Prostate gland (tissue), 2 donors: ENCODE data around the gene FCSK. TPM values are rescaled to one million over a fixed set of nuclear protein-coding genes. Genes with fewer than 3 reads are reported as not detected.

Experiments
- DNase-seq: peaks from one replicate; pipeline ENCODE4 v3.0.0-alpha.2; 2019; ENCODE audit warnings: low spot score
- H3K27ac ChIP-seq, 2 donors: fragments of 200-600 bp; sonication (generic); 2 replicates each; pipeline ENCODE4 v1.5.1; 2017 to 2019
- H3K27me3 ChIP-seq: fragments of 200-600 bp; sonication (generic); replicated peaks from 2 replicates; pipeline ENCODE4 v1.5.1; 2019; ENCODE audit not compliant: insufficient read depth
- H3K36me3 ChIP-seq, 2 donors: fragments of 200-600 bp; sonication (generic); 1 replicate in 1 of 2; 2 replicates in 1 of 2; pipeline versions ENCODE4 v1.5.1 to v1.8.1; 2017 to 2019
- H3K4me1 ChIP-seq: fragments of 200-600 bp; sonication (generic); replicated peaks from 2 replicates; pipeline ENCODE4 v1.5.1; 2019
- H3K4me3 ChIP-seq, 2 donors: fragments of 200-600 bp; sonication (generic); 2 replicates each; pipeline ENCODE4 v1.5.1; 2017 to 2019
- H3K9me3 ChIP-seq: fragments of 200-600 bp; sonication (generic); 2 replicates; pipeline ENCODE4 v1.5.1; 2017
- POLR2A ChIP-seq: fragments of 450-650 bp; IDR thresholded peaks from one replicate; pipeline ENCODE4 v1.6.1; 2016; ENCODE audit warnings: antibody characterized with exemption, mild to moderate bottlenecking
- POLR2AphosphoS5 ChIP-seq: sonication (generic); formaldehyde crosslinking; IDR thresholded peaks from one replicate; pipeline ENCODE4 v1.6.1; 2017; ENCODE audit warnings: antibody characterized with exemption
- WGBS: methylation state at CpG from one replicate; pipeline ENCODE4 v1.1.5; 2018; 5-methylcytosine and 5-hydroxymethylcytosine counted together
- intact Hi-C: fragments of 100-400 bp; cut with DNase I; formaldehyde crosslinking; loops from one replicate; pipeline ENCODE4 v1.14.2; 2022
- total RNA-seq, 2 donors: library from RNA; depleted of rRNA; stranded (reverse); fragments of >200 nt; gene quantifications; one replicate each; pipeline ENCODE4 v1.1.0, GENCODE V29; 2016
- TF ChIP-seq, protein P1 (sequence below), 4 experiments: fragments of 200-600 bp in 2 of 4; fragments of 450-650 bp in 2 of 4; sonication (generic) in 2 of 4; IDR thresholded peaks; 1 replicate in 3 of 4; 2 replicates in 1 of 4; pipeline ENCODE4 v1.5.1; 2016 to 2019; ENCODE audit warnings: antibody characterized with exemption in 4 of 4, mild to moderate bottlenecking in 2 of 4, moderate library complexity in 2 of 4

FCSK gene
- total RNA-seq, 2 donors from 2014 or later: 23.0 to 33.1 TPM

DNA sequence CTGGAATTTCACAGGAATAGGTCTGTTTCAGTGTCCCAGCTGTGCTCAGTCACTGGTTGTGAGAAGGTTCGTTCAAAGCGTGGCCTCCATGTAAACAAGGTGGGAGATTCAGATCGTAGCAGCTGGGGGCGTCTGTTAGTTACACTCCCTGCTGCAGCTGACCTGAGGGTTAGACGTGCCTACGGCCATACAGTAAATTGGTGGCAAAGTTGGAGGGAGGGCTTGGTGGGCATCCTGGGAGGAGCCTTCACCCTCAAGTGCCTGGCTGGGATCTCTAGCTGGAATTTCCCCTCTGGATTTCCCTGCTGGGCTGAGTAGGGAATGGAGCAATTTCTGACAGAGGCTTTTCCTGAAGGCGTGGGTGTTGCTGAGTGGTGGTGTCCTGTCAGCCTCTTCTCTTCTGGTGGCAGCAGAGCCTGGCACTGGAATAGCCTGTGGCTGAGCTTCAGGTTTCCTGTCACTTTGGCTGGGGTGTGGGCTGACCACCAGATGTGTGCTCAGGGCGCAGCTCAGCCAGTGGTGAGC, 6.4 kb downstream of the FCSK start:
- TF ChIP-seq POLR2AphosphoS5 (no peak), POLR2A (no peak)
- TF ChIP-seq, protein P1, sequence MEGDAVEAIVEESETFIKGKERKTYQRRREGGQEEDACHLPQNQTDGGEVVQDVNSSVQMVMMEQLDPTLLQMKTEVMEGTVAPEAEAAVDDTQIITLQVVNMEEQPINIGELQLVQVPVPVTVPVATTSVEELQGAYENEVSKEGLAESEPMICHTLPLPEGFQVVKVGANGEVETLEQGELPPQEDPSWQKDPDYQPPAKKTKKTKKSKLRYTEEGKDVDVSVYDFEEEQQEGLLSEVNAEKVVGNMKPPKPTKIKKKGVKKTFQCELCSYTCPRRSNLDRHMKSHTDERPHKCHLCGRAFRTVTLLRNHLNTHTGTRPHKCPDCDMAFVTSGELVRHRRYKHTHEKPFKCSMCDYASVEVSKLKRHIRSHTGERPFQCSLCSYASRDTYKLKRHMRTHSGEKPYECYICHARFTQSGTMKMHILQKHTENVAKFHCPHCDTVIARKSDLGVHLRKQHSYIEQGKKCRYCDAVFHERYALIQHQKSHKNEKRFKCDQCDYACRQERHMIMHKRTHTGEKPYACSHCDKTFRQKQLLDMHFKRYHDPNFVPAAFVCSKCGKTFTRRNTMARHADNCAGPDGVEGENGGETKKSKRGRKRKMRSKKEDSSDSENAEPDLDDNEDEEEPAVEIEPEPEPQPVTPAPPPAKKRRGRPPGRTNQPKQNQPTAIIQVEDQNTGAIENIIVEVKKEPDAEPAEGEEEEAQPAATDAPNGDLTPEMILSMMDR (IDR thresholded peaks at IDR 0.05): no peak
- WGBS: 44% methylated on average over 8 of the region's 8 CpGs
- no peaks in the 10 kb centered on the region for H3K9me3 ChIP-seq
- H3K4me1 ChIP-seq: no peaks in the 10 kb centered on the region
- no peak overlapping the region for H3K27ac ChIP-seq
- H3K27me3 ChIP-seq: no peaks in the 10 kb centered on the region
- no peak for DNase-seq
- H3K4me3 ChIP-seq: no peak overlapping the region
- intact Hi-C loops: no loop called here
- H3K36me3 ChIP-seq: no peaks in the 10 kb centered on the region

DNA sequence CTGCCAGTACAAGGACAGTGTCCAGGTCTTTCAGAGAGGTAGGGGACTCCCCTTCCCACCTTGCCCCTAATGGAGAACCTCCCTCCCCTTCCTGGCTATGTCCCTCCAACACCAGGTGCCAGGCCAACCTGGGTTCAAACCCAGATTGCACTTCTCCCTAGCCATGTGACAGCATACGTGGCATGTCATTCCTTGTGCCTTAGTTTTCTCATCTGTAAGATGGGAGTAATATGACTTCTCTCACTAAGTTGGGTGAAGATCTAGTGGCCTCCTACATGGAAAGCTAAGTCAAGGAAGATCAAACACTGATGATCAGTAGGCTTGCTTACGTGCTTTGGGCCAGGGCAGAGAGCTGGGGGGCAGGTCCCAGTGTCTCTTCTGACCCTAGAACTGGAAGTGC, 8.8 kb downstream of the FCSK start:
- no peaks in the 10 kb centered on the region for H3K9me3 ChIP-seq
- no peak overlapping the region for H3K27ac ChIP-seq
- intact Hi-C loops: no loop called here
- no peaks in the 10 kb centered on the region for H3K27me3 ChIP-seq
- H3K36me3 ChIP-seq: no peaks in the 10 kb centered on the region
- H3K4me1 ChIP-seq: no peaks in the 10 kb centered on the region
- H3K4me3 ChIP-seq: no peak overlapping the region
- TF ChIP-seq POLR2A: no peak
- TF ChIP-seq, protein P1 (IDR thresholded peaks at IDR 0.05): no peak
- no peak for TF ChIP-seq POLR2AphosphoS5
- DNase-seq: no peak
- WGBS: 82% methylated on average over 2 of the region's 2 CpGs

DNA sequence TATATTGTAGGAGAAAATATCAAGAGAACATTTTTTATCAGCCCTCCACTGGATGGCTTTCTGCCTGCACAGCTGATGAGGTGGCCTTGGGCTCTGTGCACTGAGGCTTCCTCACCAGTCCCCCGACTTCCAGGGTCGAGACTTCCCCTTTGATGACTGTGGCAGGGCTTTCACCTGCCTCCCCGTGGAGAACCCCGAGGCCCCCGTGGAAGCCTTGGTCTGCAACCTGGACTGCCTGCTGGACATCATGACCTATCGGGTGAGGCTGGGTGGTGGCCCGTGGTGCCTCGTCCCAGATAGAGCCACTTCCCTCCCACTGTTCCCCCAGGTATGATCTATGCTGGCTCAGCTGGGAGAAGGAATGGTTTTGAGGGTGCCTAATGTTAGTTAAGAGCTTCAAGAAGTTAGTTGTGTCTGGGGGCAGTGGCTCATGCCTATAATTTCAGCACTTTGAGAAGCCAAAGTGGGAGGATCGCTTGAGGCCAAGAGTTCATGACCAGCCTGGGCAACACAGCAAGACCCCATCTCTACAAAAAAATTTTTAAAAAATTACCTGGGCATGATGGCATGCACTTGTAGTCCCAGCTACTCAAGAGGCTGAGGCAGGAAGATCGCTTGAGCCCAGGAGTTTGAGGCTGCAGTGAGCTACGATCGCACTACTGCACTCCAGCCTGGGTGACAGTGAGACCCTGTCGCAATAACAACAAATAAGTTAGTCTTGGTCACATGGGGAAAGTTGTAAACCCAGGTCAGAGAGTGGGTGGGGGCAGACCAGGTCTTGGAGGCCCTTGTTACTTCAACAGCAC, 11.8 kb downstream of the FCSK start:
- H3K27ac ChIP-seq: no peak overlapping the region
- no peaks in the 10 kb centered on the region for H3K9me3 ChIP-seq
- 88% methylated on average over 13 of the region's 13 CpGs for WGBS
- TF ChIP-seq POLR2A (no peak), POLR2AphosphoS5 (no peak)
- TF ChIP-seq, protein P1 (IDR thresholded peaks at IDR 0.05): no peak
- no peak overlapping the region for H3K4me3 ChIP-seq
- H3K36me3 ChIP-seq: no peaks in the 10 kb centered on the region
- intact Hi-C loops: no loop called here
- DNase-seq: no peak
- no peaks in the 10 kb centered on the region for H3K4me1 ChIP-seq
- no peaks in the 10 kb centered on the region for H3K27me3 ChIP-seq

DNA sequence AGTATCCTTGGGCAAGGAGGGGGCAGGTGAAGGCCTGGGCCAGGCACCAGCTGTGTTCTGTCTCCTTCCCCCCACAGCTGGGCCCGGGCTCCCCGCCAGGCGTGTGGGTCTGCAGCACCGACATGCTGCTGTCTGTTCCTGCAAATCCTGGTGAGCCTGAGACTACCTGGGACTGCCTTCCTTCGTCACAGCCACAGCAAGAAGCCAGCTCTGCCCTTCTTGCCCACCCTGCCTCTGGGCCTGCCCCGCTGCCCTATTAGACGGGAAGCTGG, 12.3 kb downstream of the FCSK start:
- WGBS: 69% methylated on average over 7 of the region's 7 CpGs
- Histone ChIP-seq H3K4me3 (no peak overlapping the region), H3K4me1 (no peaks in the 10 kb centered on the region), H3K36me3 (no peaks in the 10 kb centered on the region), H3K27ac (no peak overlapping the region), H3K9me3 (no peaks in the 10 kb centered on the region), H3K27me3 (no peaks in the 10 kb centered on the region)
- intact Hi-C loops: no loop called here
- DNase-seq: no peak
- TF ChIP-seq POLR2AphosphoS5: no peak
- TF ChIP-seq POLR2A: no peak
- TF ChIP-seq, protein P1 (IDR thresholded peaks at IDR 0.05): no peak

DNA sequence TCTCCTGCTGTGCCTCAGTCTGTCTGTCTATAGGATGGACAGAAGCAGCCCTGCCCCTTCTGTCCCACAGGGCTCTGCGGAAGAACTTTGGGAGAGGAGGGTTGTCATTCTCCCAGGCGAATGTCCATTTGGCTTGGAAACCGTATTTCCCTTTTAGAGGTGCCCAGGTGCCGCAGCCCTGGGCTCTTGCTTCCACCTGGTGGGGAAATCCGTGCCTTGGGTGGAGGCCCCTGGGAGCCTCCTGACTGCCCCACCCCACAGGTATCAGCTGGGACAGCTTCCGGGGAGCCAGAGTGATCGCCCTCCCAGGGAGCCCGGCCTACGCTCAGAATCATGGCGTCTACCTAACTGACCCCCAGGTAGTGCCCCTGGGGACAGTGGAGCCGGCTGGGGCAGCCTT, 12.7 kb downstream of the FCSK start:
- no peaks in the 10 kb centered on the region for H3K27me3 ChIP-seq
- 84% methylated on average over 11 of the region's 11 CpGs for WGBS
- no peaks in the 10 kb centered on the region for H3K36me3 ChIP-seq
- no peaks in the 10 kb centered on the region for H3K4me1 ChIP-seq
- no peak for DNase-seq
- no peak overlapping the region for H3K4me3 ChIP-seq
- TF ChIP-seq POLR2A (no peak), POLR2AphosphoS5 (no peak)
- TF ChIP-seq, protein P1 (IDR thresholded peaks at IDR 0.05): no peak
- H3K27ac ChIP-seq: no peak overlapping the region
- intact Hi-C loops: no loop called here
- no peaks in the 10 kb centered on the region for H3K9me3 ChIP-seq
